OCI-LY3 (cell line): ENCODE results near the gene CNGA4.

Source experiments
- CTCF ChIP-seq: fragments of 200-600, 300-600 bp; sonication (generic); IDR thresholded peaks from 2 replicates; pipeline ENCODE4 v1.5.1; 2014; ENCODE audit warnings: antibody characterized with exemption, low read length, low read depth
- EZH2phosphoT487 ChIP-seq: fragments of 200-600 bp; shearing (Covaris generic); IDR thresholded peaks from 2 replicates; pipeline ENCODE4 v1.6.1; 2018; ENCODE audit warnings: antibody characterized with exemption, mixed run types, low read depth

DNA sequence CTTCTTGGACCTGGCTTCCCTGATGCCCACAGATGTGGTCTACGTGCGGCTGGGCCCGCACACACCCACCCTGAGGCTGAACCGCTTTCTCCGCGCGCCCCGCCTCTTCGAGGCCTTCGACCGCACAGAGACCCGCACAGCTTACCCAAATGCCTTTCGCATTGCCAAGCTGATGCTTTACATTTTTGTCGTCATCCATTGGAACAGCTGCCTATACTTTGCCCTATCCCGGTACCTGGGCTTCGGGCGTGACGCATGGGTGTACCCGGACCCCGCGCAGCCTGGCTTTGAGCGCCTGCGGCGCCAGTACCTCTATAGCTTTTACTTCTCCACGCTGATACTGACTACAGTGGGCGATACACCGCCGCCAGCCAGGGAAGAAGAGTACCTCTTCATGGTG lies 1.2 kb downstream of the CNGA4 start:
- TF ChIP-seq CTCF (no peak), EZH2phosphoT487 (no peak)
